Effector CD8-positive, alpha-beta T cell (primary cell): ENCODE results near the gene FOXD1.
"Not testable (repeated sequence)": the region's sequence is repeated elsewhere in the genome, so short reads cannot be mapped to it uniquely, and the experiment has no call there.

Source experiments
- DNase-seq: peaks from one replicate; lab custom pipeline; 2025; lab: John Stamatoyannopoulos, UW

FOXD1 gene

DNA sequence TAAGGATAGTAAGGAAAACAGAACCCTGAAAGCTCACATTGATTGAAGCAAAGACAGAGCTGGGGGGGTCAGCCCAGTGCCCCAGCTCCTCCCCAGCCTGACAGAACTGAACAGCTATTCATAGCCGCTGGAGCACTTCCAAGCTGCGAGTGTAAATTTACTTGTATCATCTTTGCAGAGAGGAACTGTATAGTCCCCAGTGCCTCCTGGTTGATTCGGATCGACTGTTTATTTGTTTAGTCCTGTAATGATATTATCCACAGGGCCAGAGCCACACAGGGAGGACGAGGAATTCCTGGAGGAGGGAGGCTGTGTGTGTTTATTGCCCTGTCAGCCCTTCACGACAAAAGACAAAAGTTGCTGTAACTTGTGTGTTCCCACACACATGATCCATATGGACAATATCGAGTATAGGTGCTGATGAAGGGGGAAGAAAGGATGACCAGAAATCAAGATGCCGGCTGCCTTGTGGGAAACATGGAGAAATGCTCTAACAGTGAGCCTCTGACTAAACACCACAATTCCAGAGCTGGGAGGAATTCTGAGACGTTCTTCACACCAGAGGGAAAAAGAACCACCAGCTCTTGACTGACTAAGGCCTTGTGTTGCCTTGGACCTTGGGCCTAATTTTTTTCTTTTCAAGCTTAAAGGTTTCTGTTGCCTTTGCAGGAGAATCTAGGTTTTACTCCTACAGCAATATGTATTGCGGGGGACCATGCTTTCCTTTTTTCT, 31.1 kb downstream of the FOXD1 start:
- no peak for DNase-seq

DNA sequence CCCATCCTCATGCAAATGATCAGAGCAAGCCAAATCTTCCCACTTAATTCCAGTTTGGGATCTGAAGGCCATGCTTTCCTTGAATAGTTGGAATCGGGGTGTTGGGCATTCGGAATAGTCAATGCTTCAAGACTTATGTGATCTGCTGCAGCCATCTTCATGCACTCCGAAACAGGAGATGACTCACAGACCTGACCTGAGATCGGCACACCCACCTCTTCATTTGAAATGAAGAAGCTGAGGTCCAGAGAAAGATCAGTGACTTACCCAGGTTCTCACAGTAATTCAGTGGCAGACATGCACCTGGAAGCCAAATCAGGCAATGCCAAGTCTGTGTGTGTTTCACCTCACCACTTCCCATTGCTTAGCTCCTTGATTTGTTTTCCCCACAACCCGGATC, 33.0 kb downstream of the FOXD1 start:
- no peak for DNase-seq

DNA sequence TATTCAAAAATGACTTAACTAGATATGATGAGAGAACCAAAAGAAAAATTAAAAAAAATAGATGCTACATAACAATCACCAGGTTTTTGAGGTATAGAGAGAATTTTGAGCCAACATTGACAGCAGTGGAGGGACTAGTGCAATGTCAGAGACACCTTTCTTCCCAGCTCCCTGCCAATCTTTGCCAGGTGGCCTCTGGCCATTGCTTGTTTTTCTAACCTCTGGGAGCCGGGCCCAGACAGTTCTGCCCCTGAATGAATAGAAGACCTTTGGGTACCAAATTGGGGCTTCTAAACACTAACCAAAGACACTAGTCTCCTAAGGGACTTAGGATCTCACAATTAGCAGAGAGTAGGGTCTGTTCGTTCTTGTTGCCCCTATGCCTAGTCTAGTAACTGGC, 33.4 kb downstream of the FOXD1 start:
- no peak for DNase-seq

DNA sequence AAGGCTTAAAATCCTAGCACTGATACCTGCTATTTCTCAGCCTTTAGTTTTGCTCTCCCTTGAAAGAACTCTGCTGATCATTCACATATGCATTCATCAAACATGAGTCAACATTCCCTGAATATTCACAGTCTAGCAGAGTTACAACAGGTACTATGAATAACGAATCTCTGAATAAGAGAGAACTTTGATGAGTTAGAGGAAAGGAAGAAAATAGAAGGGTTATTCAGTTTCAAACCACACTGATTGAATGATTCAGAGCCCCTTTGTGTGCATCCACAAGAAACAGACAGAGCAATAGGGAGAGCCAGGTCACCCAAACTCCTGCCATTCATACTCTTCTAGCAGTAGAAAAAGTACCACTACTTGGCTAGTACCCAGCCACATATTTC, 36.0 kb downstream of the FOXD1 start:
- DNase-seq, result no peak

DNA sequence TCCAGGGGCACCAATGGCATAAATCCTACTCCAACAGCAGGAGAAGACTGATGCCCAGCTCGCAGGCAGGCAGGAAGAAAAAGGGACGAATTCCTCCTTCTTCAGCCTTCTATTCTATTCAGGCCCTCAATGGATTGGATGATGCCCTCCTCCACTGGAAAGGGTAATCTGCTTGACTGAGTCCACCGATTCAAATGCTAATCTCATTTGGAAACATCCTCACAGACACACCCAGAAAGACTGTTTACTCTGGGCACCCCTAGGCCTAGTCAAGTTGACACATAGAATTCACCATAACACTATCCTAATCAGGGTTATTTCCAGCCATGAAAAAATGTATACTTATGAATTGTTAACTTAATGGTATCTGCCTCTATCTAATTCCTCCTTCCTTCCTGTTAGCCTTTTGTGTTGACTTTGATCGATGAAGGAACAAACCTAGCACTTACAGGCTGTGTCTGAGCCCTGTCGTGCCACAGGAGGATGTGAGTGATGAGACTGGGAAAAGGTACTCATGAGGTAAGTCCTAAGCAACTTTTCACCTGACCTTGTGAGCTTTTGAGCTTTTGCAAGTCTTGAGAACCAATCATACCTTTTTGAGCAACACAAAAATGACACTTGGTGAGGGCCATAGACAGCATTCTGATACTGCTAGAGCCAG, 36.5 kb downstream of the FOXD1 start:
- DNase-seq, result no peak

DNA sequence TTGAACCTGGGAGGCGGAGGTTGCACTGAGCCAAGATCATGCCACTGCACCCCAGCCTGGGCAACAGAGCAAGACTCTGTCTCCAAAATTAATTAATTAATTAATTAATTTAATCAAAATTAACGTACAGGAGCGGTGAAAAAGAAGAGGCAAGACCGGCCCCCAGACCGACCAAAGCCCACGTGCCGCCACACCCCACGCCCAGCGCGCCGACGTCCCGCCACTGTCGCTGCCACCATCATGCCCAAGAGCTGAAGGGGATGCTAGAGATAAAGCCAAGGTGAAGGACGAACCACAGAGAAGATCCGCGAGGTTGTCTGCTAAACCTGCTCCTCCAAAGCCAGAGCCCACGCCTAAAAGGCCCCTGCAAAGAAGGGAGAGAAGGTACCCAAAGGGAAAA, 38.6 kb downstream of the FOXD1 start:
- not testable (repeated sequence) for DNase-seq

DNA sequence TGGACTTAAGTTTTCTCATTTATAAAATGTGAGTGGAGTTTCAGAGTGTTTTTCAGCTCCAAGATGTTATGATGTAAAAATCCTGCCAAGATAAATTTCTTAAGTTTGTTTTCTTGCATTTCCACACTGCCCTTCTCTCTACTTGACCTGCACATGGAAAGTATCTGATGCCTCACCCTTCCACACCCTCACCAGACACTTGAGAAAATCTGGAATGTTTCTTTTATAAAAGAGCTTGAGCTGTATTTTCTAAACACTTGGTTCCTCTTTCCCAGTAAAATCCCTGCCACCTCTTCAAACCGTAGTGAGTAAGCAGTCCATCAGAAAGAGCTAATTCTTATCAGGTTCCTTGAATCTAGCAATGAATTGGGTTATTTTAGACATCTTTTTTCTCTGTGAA, 42.9 kb downstream of the FOXD1 start:
- no peak for DNase-seq

DNA sequence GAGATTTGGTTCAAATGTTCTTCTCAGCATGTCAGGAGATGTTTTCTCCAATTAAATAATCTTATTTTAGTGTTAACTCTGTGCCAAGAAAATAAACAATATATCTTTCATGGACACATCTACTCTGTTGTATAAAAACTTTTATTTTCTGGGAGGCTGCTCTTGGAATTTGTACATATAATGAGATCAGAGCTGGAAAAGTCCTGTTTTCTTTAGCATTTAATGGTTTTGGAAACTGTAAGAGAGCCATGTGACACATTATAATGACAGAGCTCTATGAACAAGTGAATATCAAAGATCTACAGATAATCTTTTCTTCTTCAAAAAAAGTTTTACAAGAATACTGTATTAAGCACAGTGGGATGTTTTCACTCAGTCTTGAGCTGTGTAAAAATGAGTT, 48.8 kb downstream of the FOXD1 start:
- DNase-seq, result no peak
